ENCODE results near the gene TUBB2A.
"Not testable (repeated sequence)": the region's sequence is repeated elsewhere in the genome, so short reads cannot be mapped to it uniquely, and the experiment has no call there.

TUBB2A gene

DNA sequence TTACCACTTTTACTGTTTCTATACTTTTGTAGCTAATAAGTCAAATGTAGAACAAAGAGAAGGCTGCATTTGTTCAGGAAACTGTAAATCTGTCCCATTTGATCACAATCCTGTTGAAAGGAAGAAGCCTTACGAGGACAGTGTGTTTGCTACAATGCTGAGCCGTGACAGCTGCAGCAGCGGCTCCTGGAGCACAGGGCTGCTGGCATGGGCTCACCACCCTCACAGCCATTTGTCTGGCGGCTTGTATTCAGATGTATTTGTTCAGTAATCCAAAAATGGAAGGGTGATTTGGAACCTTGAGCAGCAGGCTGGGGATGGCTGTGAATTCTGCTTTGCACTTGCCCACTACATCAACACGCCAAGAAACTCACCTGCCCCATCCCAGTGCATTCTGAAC lies 5.7 kb downstream of the TUBB2A start:
- DNase-seq, result no peak

DNA sequence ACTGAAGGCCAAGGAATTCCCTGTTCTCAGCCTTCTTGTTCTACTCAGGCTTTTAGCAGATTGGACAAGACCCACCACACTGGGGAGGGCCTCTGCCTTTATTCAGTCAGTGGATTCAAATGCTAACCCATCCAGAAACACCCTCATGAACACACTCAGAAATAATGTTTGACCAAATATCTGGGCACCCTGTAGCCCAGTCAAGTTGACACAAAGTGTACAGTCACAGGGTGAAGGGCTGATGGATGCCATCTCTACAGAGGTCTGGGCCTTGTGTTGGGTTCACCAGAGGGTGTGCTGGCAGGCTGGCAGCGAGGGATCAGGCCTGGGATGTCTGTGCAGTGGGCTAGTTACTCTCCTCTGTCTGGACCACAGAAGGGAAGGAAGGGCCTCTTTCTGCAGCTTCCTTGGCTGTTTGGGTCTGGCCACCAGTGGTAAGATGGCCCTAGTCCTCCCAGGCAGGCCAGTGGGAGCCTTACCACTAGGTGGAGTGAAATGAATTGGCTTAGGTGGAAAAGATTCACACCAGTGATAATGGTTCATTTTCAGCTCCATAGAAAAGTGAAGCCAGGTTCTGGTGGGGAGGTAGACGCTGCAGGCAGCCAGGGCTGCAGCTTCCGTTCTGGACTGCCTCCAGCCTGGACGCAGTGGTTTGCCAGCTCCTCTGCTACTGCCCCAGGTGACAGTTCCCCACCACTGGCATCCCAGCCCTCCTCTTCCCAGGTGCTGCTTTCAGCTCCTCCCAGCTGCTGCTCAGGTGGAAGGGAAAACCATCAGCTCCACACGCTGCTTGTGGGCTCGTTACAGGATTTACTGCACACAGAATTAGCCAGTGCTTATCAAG lies 9.2 kb downstream of the TUBB2A start:
- DNase-seq, result no peak

DNA sequence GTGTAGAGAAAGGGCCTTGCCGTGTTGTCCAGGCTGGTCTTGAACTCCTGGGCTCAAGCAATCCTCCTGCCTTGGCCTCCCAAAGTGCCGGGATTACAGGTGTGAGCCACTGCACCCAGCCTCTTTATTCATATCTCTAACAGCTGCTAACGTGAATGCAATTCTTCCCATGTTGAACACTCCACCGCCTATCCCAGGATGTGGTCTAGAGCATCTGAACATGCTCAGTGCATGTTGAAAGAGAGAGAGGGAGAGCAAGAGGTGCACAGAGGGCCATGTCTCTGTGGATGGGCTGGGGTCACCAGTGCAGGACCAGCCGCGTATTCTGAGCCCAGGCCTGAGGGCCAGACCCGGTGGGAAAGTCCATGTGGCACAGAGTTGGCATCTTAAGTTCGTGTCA lies 12.8 kb downstream of the TUBB2A start:
- DNase-seq, result no peak

DNA sequence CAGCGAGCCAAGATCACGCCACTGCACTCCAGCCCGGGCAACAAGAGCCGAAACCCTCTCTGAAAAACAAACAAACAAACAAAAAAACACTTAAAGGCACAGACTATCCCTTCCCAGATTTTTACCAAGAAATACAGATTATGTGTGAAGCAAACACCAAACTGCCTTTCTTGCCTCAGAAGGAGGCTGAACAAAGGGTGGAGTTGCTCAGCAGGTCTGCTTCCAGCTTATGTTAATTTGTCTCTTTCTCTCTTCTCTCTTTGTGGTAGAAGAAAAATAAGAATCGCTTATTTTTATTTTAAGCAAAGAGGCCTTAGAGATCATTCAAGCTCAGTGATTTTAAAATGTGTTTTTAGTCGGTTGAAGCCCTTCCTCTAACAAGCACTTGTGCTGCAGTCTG lies 14.2 kb downstream of the TUBB2A start:
- no peak for DNase-seq

DNA sequence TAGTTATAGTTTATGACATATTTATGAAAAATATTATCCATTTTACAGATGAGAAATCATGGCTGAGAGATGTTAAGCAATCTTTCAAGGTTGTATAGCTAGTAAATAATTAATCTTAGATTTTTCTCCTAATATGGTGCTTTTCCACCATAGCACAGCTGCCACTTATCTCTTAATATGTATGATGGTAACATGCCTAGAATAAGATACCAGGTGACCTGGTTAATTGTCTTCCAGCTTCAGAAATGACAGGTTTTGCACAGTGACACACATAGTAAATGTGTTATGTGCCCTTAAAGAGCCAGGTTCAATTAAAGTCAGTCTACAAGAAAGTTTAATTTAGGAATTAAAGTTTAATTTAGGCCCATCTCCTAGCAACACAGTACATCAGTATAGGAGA lies 14.8 kb downstream of the TUBB2A start:
- no peak for DNase-seq

DNA sequence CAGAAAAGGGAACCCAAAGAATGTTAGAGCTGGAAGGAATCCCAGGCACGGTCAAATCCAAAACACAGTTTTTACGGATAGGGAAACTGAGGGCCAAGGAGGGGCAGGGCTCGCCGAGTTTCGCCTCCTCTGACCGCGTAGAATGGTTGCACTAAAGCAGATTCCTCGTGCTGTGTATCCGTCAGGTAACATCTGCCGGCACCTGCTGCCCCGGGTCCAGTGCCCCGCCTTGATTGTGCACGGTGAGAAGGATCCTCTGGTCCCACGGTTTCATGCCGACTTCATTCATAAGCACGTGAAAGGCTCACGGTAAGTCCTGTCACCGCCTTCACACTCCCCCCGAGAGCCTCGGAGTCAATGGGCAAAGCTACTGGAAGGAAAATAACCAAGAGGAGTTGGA lies 17.1 kb downstream of the TUBB2A start:
- DNase-seq, result no peak

DNA sequence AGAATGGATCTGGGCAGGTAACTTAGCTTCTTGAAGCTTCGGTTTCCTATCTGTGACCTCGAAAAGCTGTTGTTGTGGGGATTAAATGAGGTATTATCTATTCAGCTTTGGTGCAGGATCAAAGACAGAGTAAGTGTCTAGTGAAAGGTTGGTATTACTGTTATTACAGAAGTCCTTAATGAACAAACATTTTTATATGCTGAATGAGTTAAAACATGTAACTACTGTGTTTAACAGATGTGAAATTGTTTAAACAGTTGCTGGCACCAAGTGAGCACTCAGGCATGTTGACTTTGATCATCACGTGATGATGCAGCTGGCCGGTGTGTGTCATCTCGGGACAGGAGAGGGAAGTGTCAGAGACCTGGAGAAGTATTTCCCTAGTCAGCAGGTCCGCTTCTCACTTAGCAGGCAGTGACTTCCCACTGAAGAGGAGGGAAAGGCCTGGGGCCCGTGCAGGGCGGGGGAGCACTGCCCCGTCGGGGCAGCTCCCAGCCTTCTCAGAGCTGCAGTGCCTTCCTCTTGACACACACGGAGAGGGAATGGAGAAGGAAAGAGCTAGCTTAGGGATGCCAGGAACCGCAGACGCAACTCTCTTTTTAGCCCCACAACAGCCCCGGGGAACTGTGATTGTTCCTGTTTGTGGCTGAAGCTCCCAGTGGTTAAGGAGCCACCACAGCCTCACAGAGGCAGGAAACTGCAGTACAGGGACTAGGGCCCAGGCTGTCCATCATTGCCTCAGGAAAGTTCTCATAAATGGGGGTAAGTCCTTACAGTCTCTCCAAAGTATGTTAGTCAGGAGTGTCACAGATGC lies 18.0 kb downstream of the TUBB2A start:
- peak; percentile 56 for DNase-seq

DNA sequence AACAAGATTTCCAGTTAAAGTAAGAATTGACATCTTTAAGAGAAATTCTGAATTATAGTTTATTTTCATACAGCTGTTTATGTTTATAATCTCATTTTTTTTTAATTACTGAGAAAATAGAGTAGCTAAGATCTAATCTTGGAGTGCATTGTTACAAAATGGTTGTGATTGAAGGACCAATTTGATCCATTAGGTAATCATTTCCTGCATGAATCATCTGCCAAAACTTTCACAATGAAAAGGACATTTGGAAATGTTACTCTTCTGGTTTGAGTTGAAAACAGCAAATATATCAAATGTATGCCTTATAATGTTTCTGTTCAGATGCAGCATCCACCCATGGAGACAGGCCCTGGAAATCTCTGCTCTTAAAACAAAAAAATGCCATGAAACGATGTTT lies 19.0 kb downstream of the TUBB2A start:
- no peak for DNase-seq

DNA sequence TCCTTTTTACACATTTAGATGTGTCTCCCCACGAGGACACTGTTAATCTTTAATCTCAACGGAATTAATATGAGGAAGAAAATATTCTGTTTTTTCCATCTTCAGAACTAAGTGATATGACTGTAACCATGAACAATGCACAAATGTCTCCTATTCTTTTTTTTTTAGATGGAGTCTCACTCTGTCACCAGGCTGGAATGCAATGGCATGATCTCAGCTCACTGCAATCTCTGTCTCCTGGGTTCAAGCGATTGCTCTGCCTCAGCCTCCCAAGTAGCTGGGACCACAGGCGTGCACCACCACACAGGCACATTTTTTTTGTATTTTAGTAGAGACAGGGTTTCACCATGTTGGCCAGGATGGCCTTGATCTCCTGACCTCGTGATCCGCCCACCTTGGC lies 19.5 kb downstream of the TUBB2A start:
- DNase-seq, result not testable (repeated sequence)

DNA sequence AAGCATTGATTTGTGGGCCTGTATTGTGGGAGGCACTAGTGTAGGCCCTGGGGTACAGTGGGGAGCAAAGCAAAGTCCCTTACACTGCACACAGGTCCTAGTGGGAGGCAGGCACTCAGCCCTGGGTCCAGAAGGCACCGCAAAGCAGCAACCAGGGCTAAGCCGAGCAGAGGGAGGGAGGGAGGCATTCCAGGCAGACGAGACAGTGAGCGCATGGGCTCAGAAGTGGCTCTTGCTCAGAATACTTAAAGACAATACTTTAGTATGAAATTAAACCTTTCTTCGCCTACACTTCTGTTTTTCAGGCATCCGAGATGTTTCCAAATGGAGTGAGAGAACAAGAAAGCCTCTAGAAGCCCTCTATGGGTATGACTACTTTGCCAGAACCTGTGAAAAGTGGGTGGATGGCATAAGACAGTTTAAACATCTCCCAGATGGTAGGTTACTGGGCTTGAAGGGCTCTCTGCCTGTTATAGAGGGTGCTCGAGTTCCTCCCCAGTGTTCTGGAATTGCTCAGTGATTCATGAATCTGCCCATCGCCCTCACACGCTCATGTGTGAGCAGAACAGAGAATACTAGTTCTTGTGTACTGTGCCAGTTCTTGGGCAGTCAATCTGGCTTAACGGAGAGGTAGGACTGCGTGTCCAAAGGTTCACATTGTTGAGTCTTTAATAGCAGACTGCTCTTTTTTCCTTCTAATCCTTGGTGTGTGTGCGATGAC lies 20.1 kb downstream of the TUBB2A start:
- DNase-seq, result no peak

DNA sequence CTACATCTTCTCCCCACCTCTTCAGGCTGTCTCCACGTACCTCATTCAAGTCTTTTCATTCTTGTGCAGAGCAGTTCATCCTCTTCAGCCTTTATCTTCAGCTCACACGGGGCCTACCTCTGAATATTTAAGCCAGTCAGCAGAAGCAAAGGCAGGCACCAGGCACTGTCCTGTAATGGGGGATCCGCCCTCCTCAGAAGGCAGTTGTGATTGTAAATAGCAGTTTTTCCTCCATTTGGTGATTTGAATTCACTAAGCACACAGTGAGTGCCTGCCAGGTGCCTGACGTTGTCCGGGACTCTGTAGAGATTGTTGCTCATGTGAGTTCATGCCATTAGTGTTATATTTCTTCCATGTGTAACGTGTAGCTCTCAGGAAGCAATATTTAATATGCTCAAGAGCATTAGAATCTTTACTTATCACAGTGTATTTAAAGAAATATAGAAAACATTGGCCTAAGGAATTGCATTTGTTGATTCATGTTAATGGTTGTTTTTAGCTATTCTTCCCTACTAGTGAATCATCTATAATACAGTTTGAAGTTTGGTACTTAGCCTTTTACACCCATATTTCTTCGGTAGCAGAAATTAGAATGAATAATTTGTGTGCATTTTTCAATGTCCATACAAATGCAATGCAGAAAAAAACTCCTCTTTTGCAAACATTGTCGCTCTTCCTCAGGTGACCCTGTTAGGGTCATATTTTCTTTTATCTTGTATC lies 20.9 kb downstream of the TUBB2A start:
- DNase-seq, result no peak

DNA sequence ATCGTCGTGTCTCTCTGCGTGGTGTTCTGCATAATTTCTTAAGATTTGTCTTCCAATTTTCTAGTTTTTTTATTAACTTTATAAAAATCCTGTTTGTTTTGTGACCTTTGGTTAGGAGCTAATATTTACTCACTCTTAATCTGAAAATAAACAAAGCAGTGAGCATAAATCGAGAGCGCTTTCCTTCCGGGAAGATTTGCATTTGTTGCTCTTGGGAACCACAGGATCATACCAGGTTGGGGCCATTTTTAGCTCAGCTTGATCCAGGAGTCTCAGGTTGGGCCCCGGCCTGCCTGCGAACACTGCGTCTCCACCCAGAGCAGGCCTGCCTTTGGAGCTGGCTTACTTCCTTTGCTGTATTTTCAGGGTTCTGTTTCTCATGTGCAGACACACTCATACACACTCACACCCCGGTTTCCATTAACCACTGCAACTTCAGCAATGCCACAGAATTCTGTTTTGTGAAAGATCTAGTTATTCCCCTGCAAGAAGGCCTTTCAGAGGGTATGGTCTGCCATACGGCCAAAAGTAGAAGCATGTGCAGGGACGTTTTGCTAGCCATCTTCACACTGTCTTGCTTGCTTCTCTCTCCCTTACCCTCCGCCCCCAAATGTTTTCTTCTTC lies 21.6 kb downstream of the TUBB2A start:
- no peak for DNase-seq

DNA sequence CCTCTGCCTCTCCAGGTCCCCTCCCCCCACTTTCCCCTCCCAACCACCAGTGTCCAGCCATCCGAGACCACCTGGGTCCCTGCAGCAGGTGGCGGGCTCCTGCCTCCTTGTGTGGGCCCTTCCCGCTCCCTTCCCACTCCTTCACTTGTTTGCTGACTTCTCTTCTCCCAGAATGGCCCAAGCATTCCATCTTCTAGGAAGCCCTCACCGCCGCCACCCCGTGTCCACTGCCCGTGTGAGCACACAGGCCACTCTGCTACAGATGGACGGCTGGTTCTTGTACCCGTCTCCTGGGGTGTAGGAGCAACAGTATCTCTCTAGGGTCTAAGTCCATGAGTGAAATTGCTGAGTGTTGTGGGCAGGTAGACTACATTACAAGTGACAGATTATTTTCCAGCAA lies 23.8 kb downstream of the TUBB2A start:
- no peak for DNase-seq

DNA sequence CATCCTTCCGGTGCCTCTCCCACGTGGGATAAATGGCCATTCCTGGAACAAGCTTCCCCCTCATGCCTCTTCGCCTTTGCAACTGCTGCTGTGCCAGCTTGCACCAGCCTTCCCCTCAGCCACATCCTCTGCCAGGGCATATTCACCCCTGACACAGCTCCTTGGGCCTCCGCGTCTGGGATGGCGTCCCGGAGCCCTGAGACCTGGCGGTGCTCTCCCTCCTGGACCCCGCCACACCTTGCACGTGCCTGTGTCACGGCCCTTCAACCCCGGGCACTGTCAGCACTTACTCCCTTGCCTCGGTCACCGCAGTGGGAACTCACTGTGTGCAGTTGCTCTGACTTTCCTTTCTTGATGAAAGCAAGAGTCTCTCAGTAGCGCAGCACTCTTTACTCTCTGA lies 25.6 kb downstream of the TUBB2A start:
- no peak for DNase-seq

DNA sequence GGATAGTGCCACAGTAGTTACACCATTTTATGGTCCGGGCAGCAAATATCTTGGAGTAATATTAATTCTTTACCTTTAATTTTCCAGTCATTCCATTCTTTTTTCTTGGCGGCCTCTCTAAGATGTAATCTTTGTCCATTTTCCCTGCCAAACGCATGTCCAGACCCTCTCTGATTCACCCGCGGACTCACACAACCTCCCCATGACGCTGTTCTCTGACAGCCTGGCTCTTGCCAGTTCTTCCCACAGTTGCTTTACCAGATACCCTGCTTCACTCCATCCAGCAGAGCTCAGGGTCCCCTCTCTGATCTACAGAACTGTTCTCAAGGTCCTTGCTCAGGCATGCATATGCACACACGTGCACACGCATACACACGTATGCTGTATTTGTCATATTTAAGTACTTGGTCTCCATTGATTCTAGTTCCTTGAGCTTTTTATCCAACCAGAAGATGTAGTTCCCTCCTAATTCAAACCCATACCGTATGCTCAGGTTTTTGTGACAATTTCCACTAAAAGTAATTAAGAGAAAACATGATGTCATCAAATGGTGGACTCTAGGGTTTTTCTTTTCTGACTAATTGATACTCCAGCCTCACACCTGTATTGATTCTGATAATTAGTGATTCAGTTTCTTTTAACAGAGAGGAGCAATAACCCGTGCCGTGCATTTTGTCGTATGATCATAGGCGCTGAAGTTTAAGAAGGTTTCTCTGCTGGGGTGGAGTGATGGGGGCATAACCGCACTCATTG lies 28.8 kb downstream of the TUBB2A start:
- no peak for DNase-seq

DNA sequence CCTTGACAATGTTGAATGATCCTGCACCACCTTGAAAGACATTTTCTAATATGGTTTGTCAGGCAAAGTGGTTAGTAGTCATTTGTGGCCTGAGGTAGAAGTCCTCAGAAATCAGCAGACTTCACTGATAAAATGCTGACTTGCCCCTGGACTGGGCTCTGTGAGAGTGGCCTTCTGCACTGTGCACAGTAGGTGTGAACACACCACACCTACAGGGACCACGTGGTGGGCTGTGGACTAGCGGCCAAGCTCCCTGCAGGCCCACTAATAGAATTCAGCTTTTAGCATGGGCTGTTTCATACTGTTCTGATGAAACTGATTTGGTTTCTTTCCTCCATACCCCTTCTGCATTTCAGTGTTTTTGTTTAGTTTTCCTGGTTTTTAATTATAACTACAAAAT lies 31.5 kb downstream of the TUBB2A start:
- DNase-seq, result no peak

DNA sequence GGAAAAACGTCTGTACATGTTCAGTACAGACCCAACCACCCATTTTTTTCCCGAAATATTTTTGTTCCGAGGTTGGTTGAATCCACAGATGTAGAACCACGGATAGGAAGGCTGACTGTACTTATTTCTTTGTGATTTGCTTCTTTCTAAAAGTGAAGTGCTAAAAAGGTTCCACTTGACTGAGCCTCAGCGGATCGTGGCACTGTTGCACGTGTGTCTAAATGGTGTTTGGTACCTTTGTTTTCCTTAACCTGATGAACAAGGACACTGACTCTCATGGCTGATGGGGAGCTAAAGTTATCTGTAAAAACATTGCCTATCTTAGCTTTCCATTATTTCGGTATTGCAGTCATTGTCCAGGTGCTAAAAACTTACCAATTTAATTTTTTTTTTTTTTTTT lies 32.7 kb downstream of the TUBB2A start:
- DNase-seq, result no peak

DNA sequence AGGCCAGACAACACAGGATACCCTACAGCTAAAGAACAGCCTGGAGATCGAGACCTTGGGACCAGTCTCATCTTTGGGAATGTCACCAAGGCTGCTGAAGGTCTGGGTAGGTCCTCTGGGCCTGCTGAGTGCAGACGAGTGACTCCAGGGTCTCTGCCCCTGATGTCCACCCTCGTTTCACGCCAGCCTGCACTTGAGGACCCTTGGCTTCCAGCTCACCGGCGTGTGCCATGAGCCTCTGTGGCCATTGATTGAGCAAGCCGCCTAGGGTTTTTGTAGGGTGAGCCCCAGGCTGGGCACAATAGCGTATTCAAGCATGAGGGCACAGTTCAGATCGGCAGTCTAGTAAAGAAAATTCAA lies 34.5 kb downstream of the TUBB2A start:
- no peak for DNase-seq

DNA sequence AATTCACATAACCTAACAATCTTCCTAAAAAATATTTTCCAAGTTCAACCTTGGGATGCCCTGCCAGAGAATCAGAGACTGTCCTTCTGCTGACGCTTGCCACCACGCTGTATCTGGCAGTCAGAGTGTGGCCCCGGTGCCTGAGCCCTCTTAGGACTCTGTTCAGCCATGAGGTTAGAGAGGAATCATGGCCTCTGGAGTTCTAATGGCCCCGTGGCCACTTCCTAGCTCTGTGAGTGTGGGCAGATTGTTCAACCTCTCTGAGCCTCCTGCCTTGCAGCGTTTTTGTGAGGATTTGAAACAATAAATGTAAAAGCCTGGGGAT lies 36.6 kb downstream of the TUBB2A start:
- DNase-seq, result no peak

DNA sequence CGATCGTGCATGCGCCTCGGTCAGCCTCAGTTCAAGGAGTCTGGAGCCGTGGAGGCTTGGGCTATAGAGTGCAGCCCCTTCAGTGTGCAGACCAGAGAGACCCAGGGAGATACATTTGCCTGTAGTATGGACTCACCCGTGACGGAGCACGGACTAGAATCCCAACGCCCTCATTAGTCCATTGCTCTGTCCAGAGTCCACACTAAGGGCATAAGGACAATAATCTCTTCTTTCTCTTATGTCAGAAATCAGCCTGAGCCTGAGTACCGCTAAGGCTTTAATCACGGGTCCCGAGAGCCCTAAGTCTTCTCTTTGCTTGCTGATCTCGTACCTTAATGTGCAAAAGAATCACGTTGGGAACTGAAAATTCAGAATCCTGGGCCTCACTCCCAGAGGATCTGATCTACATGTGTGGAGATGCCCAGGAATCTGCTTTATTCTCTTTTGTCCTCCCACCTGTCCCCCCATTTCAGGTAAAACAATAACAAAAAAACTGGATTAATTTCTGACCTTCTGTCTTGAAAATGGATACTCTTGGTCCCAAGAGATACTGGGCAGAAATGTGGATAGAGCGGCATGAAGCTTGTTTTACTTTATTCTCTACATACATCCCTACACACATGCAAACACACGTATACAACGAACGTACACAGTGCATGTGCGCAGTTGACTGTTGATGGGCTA lies 38.2 kb downstream of the TUBB2A start:
- no peak for DNase-seq

DNA sequence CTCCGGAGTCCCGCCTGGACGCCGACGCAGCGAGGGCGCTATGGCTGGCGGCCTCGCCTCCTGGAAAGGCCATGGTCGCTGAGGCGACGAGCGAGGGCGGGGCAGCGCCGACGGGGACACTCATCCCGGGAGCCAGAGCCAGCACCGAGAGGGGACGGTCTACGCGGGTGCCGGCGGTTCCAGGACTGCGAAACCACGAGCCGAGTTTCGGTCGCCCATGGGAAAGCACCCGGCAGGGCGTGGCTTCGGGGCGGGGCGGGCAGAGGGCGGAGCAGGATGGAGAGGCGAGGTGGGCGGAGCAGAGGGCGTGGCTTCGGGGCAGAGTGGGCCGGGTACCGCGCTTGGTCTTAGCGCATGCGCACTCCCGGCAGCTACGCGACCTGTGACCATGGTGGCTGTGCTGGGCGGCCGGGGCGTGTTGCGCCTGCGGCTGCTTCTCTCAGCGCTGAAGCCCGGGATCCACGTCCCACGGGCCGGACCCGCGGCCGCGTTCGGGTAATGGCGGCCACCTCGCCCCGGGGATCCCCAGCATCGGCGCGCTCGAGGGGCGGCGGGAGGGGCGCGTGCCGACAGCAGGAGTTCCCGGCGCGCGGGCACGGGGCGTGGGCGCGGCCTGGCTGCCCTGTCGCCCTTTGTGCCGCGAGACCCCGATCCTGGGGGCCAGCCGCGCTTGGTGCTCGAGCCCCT lies 38.8 kb downstream of the TUBB2A start, which contains the start of gene BPHL:
Gene BPHL, plus strand, starts transcription at position 359 of the 687 bp plus-strand sequence. Its CDS starts 30 bp downstream, at position 389.
- DNase-seq, result peak; percentile 91

Data from GDM1 (cell line).